ENCODE data around the gene PDE11A.
A peak's percentile ranks its signal among the peaks of the same experiment; 100 is the strongest.
"Not testable (repeated sequence)": the region's sequence is repeated elsewhere in the genome, so short reads cannot be mapped to it uniquely, and the experiment has no call there.

Gene PDE11A

DNA sequence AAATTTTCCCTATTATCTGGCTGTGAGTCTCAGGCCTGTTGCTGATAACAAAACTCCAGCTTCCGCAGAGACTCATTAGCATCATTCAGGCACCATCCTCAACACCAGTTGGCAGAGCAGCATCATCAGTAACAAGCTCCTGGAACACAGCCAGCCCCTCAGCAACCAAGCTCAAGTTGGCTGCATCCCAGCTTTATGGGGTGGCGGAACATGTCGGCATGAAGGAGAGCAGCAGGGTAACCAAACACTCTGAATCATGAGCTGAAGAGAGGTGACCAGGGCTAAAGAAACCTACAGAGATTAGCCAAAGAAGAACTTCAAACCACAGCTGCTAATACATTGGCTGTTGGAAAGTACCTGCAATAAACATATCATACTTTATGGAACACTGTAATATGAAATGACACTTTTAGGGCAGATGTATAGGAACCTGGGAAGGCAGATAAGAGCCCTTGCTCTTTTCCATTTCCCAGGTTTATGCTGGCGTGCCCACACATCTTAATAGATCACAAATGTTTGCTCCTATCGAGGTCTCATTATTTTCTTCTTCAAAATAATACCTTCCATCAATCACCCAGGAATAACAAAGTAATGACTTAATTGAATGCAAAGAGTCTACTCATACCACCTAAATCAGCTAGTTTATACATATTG, 63.8 kb downstream of the PDE11A start:
- ATAC-seq (no peak), DNase-seq (no peak)

- DNase-seq (no peak), ATAC-seq (no peak)
Observed at GRCh38 chr2:178006710-178007109, 65.9 kb downstream of the PDE11A start.

DNA sequence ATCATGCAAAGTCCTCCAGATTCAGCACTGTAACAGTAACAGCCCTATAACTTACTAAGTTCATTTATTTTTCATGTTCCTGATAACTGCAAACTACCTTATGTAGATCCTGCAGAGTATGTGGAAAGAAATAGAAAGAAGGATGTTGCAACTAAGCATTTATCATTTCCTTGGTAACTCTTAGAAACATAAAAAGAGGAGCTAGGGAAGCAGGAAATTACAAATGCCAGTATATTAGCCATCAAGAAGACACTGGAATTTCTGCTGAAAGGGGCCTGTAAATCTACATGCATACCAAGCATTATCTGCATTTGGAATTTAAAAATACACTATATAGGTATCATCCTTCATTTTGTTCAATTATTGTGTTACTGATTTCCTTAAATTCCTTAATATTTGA, 66.8 kb downstream of the PDE11A start:
- no peak for DNase-seq
- no peak for ATAC-seq

- ATAC-seq (no peak), DNase-seq (no peak)
Observed at GRCh38 chr2:178002038-178002437, 70.5 kb downstream of the PDE11A start.

DNA sequence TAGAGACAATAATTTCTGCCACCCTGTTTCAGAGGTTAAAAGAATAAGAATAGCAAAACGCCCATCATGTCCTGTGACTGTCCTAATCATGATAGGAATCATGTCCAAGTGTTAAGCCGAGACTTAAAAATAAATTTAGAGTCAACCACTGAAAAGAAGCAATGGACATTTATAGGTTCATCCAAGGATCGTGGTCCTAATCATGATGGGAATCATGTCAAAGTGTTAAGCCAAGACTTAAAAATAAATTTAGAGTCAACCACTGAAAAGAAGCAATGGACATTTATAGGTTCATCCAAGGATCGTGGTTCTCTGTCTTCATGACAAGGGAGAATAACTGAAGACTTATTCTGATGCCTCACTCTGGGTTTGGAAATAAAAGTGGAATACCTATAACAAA, 73.6 kb downstream of the PDE11A start:
- no peak for DNase-seq
- ATAC-seq, result no peak

GRCh38 chr2:177998006-177998405, 74.6 kb downstream of the PDE11A start:
- ATAC-seq (no peak), DNase-seq (no peak)

DNA sequence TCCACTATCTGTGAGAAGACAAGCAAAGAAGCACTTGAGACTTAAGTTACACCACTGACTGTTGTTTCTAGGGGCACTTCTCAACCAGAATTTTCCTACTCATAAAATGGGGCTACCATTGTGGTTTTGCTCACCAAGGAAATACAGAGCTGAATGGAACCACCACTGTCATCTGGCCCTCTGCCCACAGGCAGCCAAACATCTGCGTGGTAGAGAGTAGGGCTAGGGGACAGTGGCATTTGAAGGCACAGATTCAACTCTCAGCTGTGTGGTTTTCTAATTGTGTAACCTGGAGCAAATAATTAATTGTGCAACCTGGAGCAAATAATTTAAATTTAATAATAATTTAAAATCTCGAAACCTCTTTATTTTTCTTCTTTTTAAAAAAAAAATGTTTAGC, 79.6 kb downstream of the PDE11A start:
- ATAC-seq (no peak), DNase-seq (no peak)

- DNase-seq, result no peak
- ATAC-seq, result no peak
Observed at GRCh38 chr2:177989029-177989885, 83.3 kb downstream of the PDE11A start.

DNA sequence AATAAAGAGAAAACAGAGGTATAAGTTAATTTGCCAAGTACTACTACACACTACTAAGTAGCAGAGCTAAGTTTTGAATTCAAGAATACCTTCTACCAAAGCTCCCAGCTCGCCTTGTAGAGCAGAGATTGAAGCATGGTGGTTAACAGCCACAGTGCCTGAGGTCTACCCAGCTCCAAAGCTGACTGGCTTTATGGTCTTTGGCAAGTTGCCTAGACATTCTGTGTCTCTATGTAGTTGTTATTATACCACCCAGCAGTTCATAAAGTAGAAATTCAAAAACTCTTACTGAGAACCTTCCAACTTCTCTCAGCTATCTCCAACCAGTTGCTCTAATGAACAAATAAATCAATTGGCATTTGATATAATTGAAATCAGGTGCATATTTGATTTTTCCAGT, 87.8 kb downstream of the PDE11A start:
- ATAC-seq (no peak), DNase-seq (no peak)

- DNase-seq, result peak; percentile 5
- ATAC-seq, result peak; percentile 46
Observed at GRCh38 chr2:177983183-177983788, 89.3 kb downstream of the PDE11A start.

GRCh38 chr2:177972782-177973181, 99.8 kb downstream of the PDE11A start:
- ATAC-seq, result no peak
- no peak for DNase-seq

GRCh38 chr2:177972123-177972522, 100.5 kb downstream of the PDE11A start:
- DNase-seq, result no peak
- no peak for ATAC-seq

DNA sequence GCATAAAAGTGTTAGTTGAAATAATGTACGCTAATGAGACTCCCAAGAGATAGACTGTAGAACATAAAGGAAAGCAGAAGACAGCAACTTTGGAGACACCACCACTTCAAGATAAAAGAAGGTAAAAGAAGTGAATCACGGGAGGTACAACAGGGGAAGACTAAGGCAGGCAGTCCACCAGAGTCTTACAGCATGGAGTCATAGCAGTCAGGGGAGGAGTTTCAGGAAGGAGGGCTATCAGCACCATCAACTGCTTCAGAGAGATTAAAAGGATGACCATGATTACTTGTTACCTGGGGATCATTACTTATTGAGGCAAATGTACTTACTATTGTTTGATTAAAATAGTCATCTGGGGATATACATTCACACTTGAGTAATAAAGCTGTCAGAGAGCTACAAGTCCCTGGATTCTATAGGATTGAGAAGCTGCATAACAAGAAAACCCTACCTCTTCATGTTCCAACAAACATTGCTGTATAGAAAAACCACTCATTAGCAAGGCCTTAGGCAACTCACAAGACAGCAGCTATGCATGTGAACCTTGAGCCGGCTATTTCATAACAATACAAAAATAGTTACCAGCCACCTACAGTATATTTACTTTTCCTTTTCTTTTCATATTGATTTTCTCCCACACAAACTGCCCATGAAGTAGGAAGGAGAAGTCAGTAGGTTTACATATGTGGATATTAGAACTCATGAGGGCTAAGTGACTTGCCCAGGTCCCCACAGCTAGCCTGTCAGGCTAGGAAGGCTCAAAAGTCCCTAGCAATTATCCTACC, 101.7 kb downstream of the PDE11A start:
- DNase-seq, result no peak
- no peak for ATAC-seq

GRCh38 chr2:177964892-177965291, 107.7 kb downstream of the PDE11A start:
- no peak for DNase-seq
- no peak for ATAC-seq

- ATAC-seq (no peak), DNase-seq (no peak)
Observed at GRCh38 chr2:177952151-177952550, 120.4 kb downstream of the PDE11A start.

- DNase-seq, ATAC-seq: not testable (repeated sequence)
Observed at GRCh38 chr2:177947598-177947997, 125.0 kb downstream of the PDE11A start.

DNA sequence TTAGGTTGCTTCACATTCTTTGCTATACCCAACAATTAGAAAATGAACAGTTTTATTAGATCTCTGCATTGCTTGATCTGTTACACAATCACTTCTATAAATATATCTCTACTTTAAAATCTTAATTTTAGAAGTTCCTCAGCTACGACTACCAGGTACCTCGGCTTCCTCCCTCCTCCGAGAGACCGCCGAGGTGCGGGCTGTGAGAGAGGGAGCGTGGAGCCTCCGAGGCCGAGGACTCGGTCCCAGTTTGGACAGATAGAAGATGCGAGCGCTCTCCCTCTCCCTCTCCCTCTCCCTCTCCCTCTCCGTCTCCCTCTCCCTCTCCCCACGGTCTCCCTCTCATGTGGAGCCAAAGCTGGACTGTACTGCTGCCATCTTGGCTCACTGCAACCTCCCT, 128.0 kb downstream of the PDE11A start:
- not testable (repeated sequence) for ATAC-seq, DNase-seq

GRCh38 chr2:177942731-177943130, 129.8 kb downstream of the PDE11A start:
- ATAC-seq (no peak), DNase-seq (no peak)

- ATAC-seq (no peak), DNase-seq (no peak)
Observed at GRCh38 chr2:177939211-177939610, 133.4 kb downstream of the PDE11A start.

DNA sequence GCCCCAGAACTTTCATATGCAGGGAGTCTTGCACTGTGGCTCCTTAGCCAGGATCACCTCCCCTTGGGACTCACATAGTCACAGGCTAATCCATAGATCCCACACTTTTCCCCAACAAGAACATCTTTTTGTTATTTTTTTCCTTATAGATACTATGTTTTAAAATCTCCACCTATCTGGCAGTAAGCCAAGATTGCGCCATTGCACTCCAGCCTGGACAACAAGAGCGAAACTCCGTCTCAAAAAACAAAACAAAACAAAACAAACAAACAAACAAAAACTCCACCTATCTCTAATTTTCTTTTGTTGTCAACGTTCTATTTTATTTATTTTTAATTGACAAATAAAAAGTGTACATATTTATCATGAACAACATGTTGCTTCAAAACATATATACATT, 141.7 kb downstream of the PDE11A start:
- no peak for ATAC-seq
- no peak for DNase-seq

DNA sequence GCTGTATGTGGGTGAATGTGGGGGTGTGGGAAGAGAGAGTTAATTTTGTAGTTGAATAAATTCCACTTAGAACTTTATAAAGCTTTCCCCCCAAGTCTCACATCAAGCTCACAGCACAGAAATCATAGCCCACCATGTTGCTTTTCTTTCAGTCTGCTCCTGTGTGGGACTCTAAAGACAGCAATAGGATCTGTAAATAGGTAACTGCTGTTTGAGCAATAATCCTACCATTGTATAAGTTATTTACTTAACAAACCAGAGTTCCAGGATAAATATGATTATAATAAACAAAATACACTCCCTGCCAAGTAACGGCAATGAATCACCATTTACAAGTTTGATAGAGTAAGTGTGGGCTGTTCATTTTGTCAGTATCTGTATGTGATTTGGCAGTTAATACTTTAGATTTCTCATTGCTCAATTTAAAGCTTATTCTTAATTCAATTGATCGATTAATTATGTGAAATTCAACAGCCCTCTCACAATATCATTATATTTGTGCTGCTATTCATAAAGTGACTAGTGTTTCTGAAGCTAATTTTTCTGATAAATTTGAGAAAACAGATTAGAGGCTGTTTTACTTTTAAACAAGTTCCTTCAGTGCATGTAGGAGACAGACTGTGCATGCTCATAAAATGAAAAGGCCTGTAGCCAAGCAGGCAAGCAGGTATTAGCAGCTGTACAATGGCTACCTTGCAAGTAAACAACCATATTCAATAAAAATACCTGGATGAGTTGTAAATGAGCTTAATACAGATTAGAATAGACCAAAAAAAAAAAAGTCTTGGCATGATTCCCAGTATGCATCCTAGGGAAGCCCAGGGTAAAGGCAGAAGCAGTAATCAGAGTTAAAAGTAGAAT, 142.7 kb downstream of the PDE11A start:
- no peak for DNase-seq
- no peak for ATAC-seq

DNA sequence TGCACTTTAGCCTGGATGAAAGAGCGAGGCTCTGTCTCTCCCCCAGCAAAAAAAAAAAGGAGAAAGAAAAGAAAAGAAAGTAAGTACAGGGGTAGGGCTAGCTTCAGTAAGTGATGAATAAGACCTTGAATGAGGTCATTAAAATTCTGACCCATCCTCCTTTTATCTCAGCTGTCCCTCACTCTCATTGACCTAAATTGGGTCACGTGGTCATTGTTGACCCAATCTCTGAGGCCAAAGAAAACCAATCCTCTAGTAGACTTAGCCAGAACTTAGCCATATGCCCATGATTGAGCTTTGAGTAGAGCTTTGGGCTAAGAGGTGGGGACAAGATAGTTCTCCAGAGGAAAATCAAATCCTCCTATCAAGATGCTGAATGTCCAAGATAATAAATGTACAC, 149.3 kb downstream of the PDE11A start:
- DNase-seq (no peak), ATAC-seq (no peak)

Data from stimulated activated naive CD8-positive, alpha-beta T cell treated with anti-CD3 and anti-CD28 coated beads, Interleukin-15, Interleukin-2, amounts not matched to agents 100 U/mL and 50 U/mL, for 24 hours (primary cell).